PC-3 (cell line): ENCODE measurements around the gene ZNF681. TPM values are rescaled to one million over a fixed set of nuclear protein-coding genes. Genes with fewer than 3 reads are reported as not detected.
"Not testable (repeated sequence)": the region's sequence is repeated elsewhere in the genome, so short reads cannot be mapped to it uniquely, and the experiment has no call there.

Source experiments
- ATAC-seq: fragments of 200-7000 bp; cut with Tn5 transposase; 2 replicates; pipeline ENCODE4 v1.9.1; 2020; ENCODE audit warnings: mild to moderate bottlenecking, moderate library complexity
- BruUV-seq: library from RNA; stranded (reverse); fragments of 400-500 nt; replicated peaks from 2 replicates; lab custom pipeline; 2021; lab: Mats Ljungman, UMichigan
- CTCF ChIA-PET: fragments of 300-600 bp; sonication (Branson Sonifier 250); formaldehyde crosslinking; loops from one replicate; lab custom pipeline; 2022; ENCODE audit warnings: antibody characterized with exemption; lab: Charles Lee
- POLR2A ChIA-PET: fragments of 300-600 bp; sonication (Branson Sonifier 250); formaldehyde crosslinking; loops from one replicate; lab custom pipeline; 2022; ENCODE audit warnings: antibody characterized with exemption; ENCODE audit not compliant: unreplicated experiment; lab: Charles Lee
- DNase-seq: peaks from one replicate; pipeline ENCODE4 v3.0.0-alpha.2; 2015
- H2AFZ ChIP-seq: fragments of 300-600 bp; sonication (generic); 2 replicates; pipeline ENCODE4 v1.6.0; 2016; ENCODE audit warnings: antibody characterized with exemption, low read length
- H3F3A ChIP-seq: fragments of 300-600 bp; sonication (generic); one replicate; pipeline ENCODE4 v1.6.0; 2017; ENCODE audit warnings: antibody characterized with exemption, low read length, control low read depth, mild to moderate bottlenecking; ENCODE audit not compliant: unreplicated experiment
- H3K27ac ChIP-seq: fragments of 300-600 bp; sonication (generic); 2 replicates; pipeline ENCODE4 v1.5.1; 2016; ENCODE audit warnings: mild to moderate bottlenecking, low read length
- H3K27me3 ChIP-seq: fragments of 300-600 bp; sonication (generic); 2 replicates; pipeline ENCODE4 v1.6.1; 2016; ENCODE audit warnings: low read length, mixed read lengths
- H3K36me3 ChIP-seq: fragments of 300-600 bp; sonication (generic); 2 replicates; pipeline ENCODE4 v1.6.1; 2016; ENCODE audit warnings: low read depth, mixed run types, low read length, mixed read lengths
- H3K4me1 ChIP-seq: fragments of 300-600 bp; sonication (generic); 2 replicates; pipeline ENCODE4 v1.5.1; 2016; ENCODE audit warnings: low read length; ENCODE audit not compliant: insufficient read depth
- H3K4me2 ChIP-seq: fragments of 300-600 bp; sonication (generic); 2 replicates; pipeline ENCODE4 v1.6.0; 2016; ENCODE audit warnings: low read length
- H3K4me3 ChIP-seq: fragments of 300-600 bp; sonication (generic); 2 replicates; pipeline ENCODE4 v1.5.1; 2016; ENCODE audit warnings: mild to moderate bottlenecking, low read length, mixed read lengths
- H3K79me2 ChIP-seq: fragments of 300-600 bp; sonication (generic); 2 replicates; pipeline ENCODE4 v1.6.1; 2017; ENCODE audit warnings: low read length, mixed read lengths
- H3K9ac ChIP-seq: fragments of 300-600 bp; sonication (generic); 2 replicates; pipeline ENCODE4 v1.6.0; 2016; ENCODE audit warnings: mild to moderate bottlenecking, low read length
- H3K9me2 ChIP-seq: fragments of 300-600 bp; sonication (generic); replicated peaks from 2 replicates; pipeline ENCODE4 v1.6.1; 2016; ENCODE audit warnings: mixed run types, low read length, mixed read lengths
- H3K9me3 ChIP-seq: fragments of 300-600 bp; sonication (generic); 2 replicates; pipeline ENCODE4 v1.6.1; 2016; ENCODE audit warnings: low read length, mixed read lengths
- H4K20me1 ChIP-seq: fragments of 300-600 bp; sonication (generic); 2 replicates; pipeline ENCODE4 v1.6.1; 2016; ENCODE audit warnings: low read length, mixed read lengths
- EZH2 ChIP-seq: fragments of 300-600 bp; sonication (generic); IDR thresholded peaks from one replicate; pipeline ENCODE4 v1.6.1; 2017; ENCODE audit warnings: antibody characterized with exemption, mild to moderate bottlenecking, low read length; ENCODE audit not compliant: unreplicated experiment
- EZH2phosphoT487 ChIP-seq: fragments of 300-600 bp; sonication (generic); IDR thresholded peaks from 2 replicates; pipeline ENCODE4 v1.6.1; 2018; ENCODE audit warnings: mild to moderate bottlenecking, antibody characterized with exemption, low read length, borderline replicate concordance
- intact Hi-C: fragments of 100-400 bp; cut with micrococcal nuclease; formaldehyde crosslinking; loops from 2 replicates; pipeline ENCODE4 v1.9.0; 2023
- total RNA-seq: library from RNA; depleted of rRNA; stranded (reverse); fragments of >200 nt; gene quantifications from 2 replicates; pipeline ENCODE4 v1.2.3, GENCODE V29; 2014
- TF ChIP-seq, protein P1 (sequence below): fragments of 300-600 bp; sonication (generic); conservative IDR thresholded peaks from 2 replicates; pipeline ENCODE4 v1.5.1; 2017; ENCODE audit warnings: antibody characterized with exemption, low read depth, mild to moderate bottlenecking, low read length

ZNF681 gene
- total RNA-seq, 1 experiment from 2014 or later: 2.6 TPM

DNA sequence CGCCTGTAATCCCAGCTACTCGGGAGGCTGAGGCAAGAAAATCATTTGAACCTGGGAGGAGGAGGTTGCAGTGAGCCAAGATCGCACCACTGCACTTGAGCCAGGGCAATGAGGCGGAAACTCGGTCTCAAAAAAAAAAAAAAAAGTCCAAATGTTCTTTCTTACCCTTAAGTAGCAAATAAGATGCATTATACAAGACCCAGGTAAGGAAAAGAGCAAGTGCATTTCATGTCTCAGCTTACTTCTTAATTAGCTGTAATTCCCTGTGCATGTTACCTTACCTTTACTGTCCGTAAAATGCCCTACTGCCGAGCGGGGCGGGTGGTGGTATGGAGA lies 3.8 kb upstream of the ZNF681 start:
- H3K79me2 ChIP-seq: peaks cover 50% of the 10 kb centered on the region
- no peaks in the 10 kb centered on the region for H4K20me1 ChIP-seq
- DNase-seq (no peak), ATAC-seq (no peak)
- peaks cover 20% of the 10 kb centered on the region for H3K36me3 ChIP-seq
- H3K27ac ChIP-seq: peak overlapping the region; percentile 86
- TF ChIP-seq, protein P1, sequence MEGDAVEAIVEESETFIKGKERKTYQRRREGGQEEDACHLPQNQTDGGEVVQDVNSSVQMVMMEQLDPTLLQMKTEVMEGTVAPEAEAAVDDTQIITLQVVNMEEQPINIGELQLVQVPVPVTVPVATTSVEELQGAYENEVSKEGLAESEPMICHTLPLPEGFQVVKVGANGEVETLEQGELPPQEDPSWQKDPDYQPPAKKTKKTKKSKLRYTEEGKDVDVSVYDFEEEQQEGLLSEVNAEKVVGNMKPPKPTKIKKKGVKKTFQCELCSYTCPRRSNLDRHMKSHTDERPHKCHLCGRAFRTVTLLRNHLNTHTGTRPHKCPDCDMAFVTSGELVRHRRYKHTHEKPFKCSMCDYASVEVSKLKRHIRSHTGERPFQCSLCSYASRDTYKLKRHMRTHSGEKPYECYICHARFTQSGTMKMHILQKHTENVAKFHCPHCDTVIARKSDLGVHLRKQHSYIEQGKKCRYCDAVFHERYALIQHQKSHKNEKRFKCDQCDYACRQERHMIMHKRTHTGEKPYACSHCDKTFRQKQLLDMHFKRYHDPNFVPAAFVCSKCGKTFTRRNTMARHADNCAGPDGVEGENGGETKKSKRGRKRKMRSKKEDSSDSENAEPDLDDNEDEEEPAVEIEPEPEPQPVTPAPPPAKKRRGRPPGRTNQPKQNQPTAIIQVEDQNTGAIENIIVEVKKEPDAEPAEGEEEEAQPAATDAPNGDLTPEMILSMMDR: no peak
- TF ChIP-seq EZH2phosphoT487 (no peak), EZH2 (no peak)
- intact Hi-C loops: loop anchor here (5.0 kb wide), 1 partner anchor 75 kb away; the partner anchor contains the start of gene ZNF675
- ChIA-PET POLR2A (no interaction called here), CTCF (no interaction called here)
- H3K4me1 ChIP-seq: peaks cover 5% of the 10 kb centered on the region; the same call in 1 of the 2 replicates
- H3K4me2 ChIP-seq: peak overlapping the region; percentile 94
- H3K9ac ChIP-seq: peak overlapping the region; percentile 93; the same call in 1 of the 2 replicates
- no peaks in the 10 kb centered on the region for H3K9me3 ChIP-seq
- no peaks in the 10 kb centered on the region for H3K27me3 ChIP-seq
- H2AFZ ChIP-seq: peak overlapping the region; percentile 90
- H3F3A ChIP-seq: no peaks in the 10 kb centered on the region
- no TSS peak for BruUV-seq
- H3K9me2 ChIP-seq: no peaks in the 10 kb centered on the region
- H3K4me3 ChIP-seq: peak overlapping the region; percentile 89

DNA sequence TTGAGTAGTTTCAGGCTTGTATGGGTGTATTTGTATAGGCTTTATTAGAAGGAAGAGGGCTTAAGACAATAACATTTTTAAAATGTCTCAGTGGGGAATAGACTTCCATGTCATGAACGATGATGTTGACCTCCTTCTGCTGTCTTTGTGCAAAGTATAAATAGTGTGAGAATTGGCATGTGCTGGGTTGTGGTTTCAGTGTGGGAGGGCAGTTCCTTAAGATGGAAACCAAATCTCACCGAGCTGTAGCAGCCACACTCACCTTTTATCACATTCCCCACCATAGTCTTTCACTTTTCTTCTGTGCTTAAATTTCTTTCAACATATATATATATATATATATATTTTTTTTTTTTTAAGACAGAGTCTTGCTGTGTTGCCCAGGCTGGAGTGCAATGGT lies 1.6 kb upstream of the ZNF681 start:
- DNase-seq, CTCF ChIA-PET, BruUV-seq, H3K4me2 ChIP-seq, H3K9me2 ChIP-seq, H3K9ac ChIP-seq, POLR2A ChIA-PET, H3K27ac ChIP-seq, H2AFZ ChIP-seq, ATAC-seq, H4K20me1 ChIP-seq, H3K27me3 ChIP-seq, H3K9me3 ChIP-seq, H3K4me1 ChIP-seq, H3K4me3 ChIP-seq, H3F3A ChIP-seq: not testable (repeated sequence)
- Histone ChIP-seq H3K36me3 (peaks cover 12% of the 10 kb centered on the region), H3K79me2 (peaks cover 48% of the 10 kb centered on the region)
- intact Hi-C loops: loop anchor here (5.0 kb wide), 1 partner anchor 73 kb away; the partner anchor contains the start of gene ZNF675

DNA sequence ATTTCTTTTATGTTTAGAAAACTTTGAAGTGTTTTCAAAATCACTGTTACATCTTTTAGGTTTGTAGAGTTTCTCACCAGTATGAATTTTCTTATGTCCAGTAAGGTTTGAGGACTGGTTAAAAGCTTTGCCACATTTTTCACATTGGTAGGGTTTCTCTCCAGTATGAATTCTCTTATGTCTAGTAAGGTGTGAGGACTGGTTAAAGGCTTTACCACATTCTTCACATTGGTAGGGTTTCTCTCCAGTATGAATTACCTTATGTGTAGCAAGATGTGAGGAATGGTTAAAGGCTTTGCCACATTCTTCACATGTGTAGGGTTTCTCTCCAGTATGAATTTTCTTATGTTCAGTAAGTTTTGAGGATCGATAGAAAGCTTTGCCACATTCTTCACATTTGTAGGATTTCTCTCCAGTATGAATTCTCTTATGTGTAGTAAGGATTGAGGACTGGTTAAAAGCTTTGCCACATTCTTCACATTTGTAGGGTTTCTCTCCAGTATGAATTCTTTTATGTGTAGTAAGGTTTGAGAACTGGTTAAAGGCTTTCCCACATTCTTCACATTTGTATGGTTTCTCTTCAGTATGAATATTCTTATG lies 15.0 kb downstream of the ZNF681 start:
- intact Hi-C loops, DNase-seq, H2AFZ ChIP-seq, H3K4me2 ChIP-seq, H3K27ac ChIP-seq, H3K4me1 ChIP-seq, H3K9me2 ChIP-seq, H3K27me3 ChIP-seq, H3F3A ChIP-seq, CTCF ChIA-PET, H3K79me2 ChIP-seq, POLR2A ChIA-PET, ATAC-seq, H4K20me1 ChIP-seq, H3K9ac ChIP-seq, BruUV-seq: not testable (repeated sequence)
- H3K36me3 ChIP-seq: peaks cover 64% of the 10 kb centered on the region
- H3K4me3 ChIP-seq: peak overlapping the region; percentile 5; the same call in 1 of the 2 replicates
- peaks cover 64% of the 10 kb centered on the region for H3K9me3 ChIP-seq

DNA sequence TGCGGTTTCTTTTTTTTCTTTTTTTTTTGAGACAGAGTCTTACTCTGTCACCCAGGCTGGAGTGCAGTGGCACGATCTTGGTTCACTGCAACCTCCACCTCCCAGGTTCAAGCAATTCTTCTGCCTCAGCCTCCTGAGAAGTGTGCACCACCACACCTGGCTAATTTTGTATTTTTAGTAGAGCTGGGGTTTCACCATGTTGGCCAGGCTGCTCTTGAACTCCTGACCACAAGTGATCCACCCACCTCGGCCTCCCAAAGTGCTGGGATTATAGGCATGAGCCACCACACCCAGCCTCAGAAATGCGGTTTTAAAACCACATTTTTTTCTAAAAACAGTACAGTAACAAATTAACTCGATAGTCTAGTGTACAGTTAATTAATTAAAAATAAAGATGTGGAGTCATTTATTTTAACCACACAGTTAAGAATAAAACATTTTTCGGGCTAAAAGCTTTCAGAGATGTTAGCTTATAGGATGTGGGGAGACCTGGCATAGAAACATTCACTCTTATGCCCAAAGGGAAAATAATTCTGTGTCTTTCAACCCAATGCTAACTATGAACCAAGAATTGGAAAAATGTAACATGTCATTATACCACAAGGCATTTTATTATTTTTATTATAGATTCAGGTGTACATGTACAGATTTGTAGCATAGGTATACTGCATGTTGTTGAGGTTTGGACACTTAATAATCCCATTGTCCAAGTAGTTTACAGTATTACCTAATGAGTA lies 27.8 kb downstream of the ZNF681 start:
- H3F3A ChIP-seq, H2AFZ ChIP-seq, H3K79me2 ChIP-seq, H3K4me1 ChIP-seq, H4K20me1 ChIP-seq, H3K9ac ChIP-seq, H3K27me3 ChIP-seq, POLR2A ChIA-PET, CTCF ChIA-PET, ATAC-seq, H3K27ac ChIP-seq, H3K9me2 ChIP-seq, BruUV-seq, H3K4me3 ChIP-seq, H3K36me3 ChIP-seq, H3K4me2 ChIP-seq, DNase-seq, intact Hi-C loops: not testable (repeated sequence)
- H3K9me3 ChIP-seq: 0 out of 2 replicates have a peak, but pooled peaks cover 14% of the 10 kb centered on the region

DNA sequence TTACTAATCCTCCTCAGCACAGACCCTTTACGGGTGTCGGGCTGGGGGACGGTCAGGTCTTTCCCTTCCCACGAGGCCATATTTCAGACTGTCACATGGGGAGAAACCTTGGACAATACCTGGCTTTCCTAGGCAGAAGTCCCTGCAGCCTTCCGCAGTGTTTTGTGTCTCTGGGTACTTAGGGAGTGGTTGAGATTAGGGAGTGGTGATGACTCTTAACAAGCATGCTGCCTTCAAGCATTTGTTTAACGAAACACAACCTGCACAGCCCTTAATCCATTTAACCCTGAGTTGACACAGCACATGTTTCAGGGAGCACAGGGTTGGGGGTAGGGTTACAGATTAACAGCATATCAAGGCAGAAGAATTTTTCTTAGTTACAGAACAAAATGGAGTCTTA lies 34.5 kb downstream of the ZNF681 start:
- H3K4me2 ChIP-seq, CTCF ChIA-PET, ATAC-seq, DNase-seq, H2AFZ ChIP-seq, BruUV-seq, H3K9me3 ChIP-seq, H3K4me3 ChIP-seq, POLR2A ChIA-PET, H3K79me2 ChIP-seq, intact Hi-C loops, H3K9me2 ChIP-seq, H4K20me1 ChIP-seq, H3K36me3 ChIP-seq, H3K27me3 ChIP-seq, H3K4me1 ChIP-seq, H3F3A ChIP-seq, H3K9ac ChIP-seq, H3K27ac ChIP-seq: not testable (repeated sequence)
